ENCODE measurements around the gene CLEC9A.

CLEC9A gene

DNA sequence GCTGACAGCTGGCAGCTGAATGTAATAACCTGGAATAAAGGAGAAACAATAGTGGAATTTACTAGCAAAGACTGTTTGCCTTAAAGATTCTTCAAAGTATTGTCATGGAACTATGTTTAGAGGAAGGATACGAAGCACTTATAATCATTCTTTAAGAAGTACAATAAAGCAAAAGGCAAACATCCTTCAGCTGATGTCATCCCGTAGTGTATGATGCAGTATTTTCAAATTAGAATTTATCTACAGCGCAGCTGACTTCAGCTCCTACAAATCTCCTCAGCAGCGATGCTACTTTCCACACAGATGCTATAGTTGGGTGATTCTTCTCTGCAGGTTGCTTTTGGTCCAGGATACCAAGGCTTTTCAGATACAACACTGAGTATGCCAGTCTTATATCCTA lies 36.8 kb downstream of the CLEC9A start:
- no peak for ATAC-seq
- TF ChIP-seq, protein P1, sequence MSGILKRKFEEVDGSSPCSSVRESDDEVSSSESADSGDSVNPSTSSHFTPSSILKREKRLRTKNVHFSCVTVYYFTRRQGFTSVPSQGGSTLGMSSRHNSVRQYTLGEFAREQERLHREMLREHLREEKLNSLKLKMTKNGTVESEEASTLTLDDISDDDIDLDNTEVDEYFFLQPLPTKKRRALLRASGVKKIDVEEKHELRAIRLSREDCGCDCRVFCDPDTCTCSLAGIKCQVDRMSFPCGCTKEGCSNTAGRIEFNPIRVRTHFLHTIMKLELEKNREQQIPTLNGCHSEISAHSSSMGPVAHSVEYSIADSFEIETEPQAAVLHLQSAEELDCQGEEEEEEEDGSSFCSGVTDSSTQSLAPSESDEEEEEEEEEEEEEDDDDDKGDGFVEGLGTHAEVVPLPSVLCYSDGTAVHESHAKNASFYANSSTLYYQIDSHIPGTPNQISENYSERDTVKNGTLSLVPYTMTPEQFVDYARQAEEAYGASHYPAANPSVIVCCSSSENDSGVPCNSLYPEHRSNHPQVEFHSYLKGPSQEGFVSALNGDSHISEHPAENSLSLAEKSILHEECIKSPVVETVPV (CRISPR knock-in tag; IDR thresholded peaks at IDR 0.05) = no peak
- TF ChIP-seq GLIS3 (CRISPR knock-in tag; IDR thresholded peaks at IDR 0.05) = no peak
- TF ChIP-seq BACH2 (CRISPR knock-in tag; IDR thresholded peaks at IDR 0.05; ENCODE audit: borderline replicate concordance) = no peak
- TF ChIP-seq TCF4 (CRISPR knock-in tag; IDR thresholded peaks at IDR 0.05; ENCODE audit: borderline replicate concordance) = no peak
- TF ChIP-seq ZNF8 (CRISPR knock-in tag; IDR thresholded peaks at IDR 0.05) = no peak
- no peak for TF ChIP-seq ZFP30 (CRISPR knock-in tag; IDR thresholded peaks at IDR 0.05)
- TF ChIP-seq ZFP3 (CRISPR knock-in tag; IDR thresholded peaks at IDR 0.05) = no peak
- no peak for TF ChIP-seq ARNTL (CRISPR knock-in tag; IDR thresholded peaks at IDR 0.05; ENCODE audit: borderline replicate concordance, low read depth)
- TF ChIP-seq ZC3H10 (CRISPR knock-in tag; IDR thresholded peaks at IDR 0.05) = no peak
- TF ChIP-seq TSHZ2 (CRISPR knock-in tag; IDR thresholded peaks at IDR 0.05) = no peak
- no peak for TF ChIP-seq RARB (CRISPR knock-in tag; IDR thresholded peaks at IDR 0.05)
- no peak for TF ChIP-seq PPARA (CRISPR knock-in tag; IDR thresholded peaks at IDR 0.05; ENCODE audit: borderline replicate concordance)
- no peak for TF ChIP-seq PATZ1 (CRISPR knock-in tag; IDR thresholded peaks at IDR 0.05; ENCODE audit: borderline replicate concordance)
- no peak for TF ChIP-seq ESRRG (CRISPR knock-in tag; IDR thresholded peaks at IDR 0.05)
- TF ChIP-seq, protein P2, sequence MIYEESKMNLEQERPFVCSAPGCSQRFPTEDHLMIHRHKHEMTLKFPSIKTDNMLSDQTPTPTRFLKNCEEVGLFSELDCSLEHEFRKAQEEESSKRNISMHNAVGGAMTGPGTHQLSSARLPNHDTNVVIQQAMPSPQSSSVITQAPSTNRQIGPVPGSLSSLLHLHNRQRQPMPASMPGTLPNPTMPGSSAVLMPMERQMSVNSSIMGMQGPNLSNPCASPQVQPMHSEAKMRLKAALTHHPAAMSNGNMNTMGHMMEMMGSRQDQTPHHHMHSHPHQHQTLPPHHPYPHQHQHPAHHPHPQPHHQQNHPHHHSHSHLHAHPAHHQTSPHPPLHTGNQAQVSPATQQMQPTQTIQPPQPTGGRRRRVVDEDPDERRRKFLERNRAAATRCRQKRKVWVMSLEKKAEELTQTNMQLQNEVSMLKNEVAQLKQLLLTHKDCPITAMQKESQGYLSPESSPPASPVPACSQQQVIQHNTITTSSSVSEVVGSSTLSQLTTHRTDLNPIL (CRISPR knock-in tag; IDR thresholded peaks at IDR 0.05; ENCODE audit: low read depth) = no peak
- TF ChIP-seq SNAI2 (CRISPR knock-in tag; IDR thresholded peaks at IDR 0.05) = no peak
- no peak for TF ChIP-seq ZNF565 (CRISPR knock-in tag; conservative IDR thresholded peaks at IDR 0.05; ENCODE audit: low read depth)
- TF ChIP-seq ZNF70 (CRISPR knock-in tag; IDR thresholded peaks at IDR 0.05) = no peak

DNA sequence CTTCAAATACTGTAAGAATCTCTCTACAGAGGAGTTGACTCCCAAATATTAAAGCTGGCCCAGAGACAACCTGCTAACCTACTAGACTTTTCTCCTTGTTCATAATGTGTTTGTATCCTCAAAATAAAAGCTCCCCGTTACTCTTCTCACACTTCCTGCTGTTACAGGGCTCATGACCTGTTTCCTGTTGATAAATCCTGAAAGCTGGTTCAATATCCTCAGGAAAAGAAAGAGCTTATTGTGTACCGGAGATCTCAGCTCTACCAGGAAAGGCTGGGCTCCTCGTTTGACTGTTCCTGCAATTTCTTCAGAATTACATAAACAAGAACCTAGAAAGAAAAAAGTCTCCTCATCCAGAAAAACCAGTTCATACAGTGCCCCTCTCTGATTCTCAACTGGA lies 37.5 kb downstream of the CLEC9A start:
- TF ChIP-seq BACH2 (CRISPR knock-in tag; IDR thresholded peaks at IDR 0.05; ENCODE audit: borderline replicate concordance) (no peak), ZNF8 (CRISPR knock-in tag; IDR thresholded peaks at IDR 0.05) (no peak), ZNF70 (CRISPR knock-in tag; IDR thresholded peaks at IDR 0.05) (no peak), ZNF565 (CRISPR knock-in tag; conservative IDR thresholded peaks at IDR 0.05; ENCODE audit: low read depth) (no peak), CSDC2 (CRISPR knock-in tag; IDR thresholded peaks at IDR 0.05) (no peak), ESRRG (CRISPR knock-in tag; IDR thresholded peaks at IDR 0.05) (no peak), ZFP30 (CRISPR knock-in tag; IDR thresholded peaks at IDR 0.05) (no peak), GLIS3 (CRISPR knock-in tag; IDR thresholded peaks at IDR 0.05) (no peak), PPARA (CRISPR knock-in tag; IDR thresholded peaks at IDR 0.05; ENCODE audit: borderline replicate concordance) (no peak), RARB (CRISPR knock-in tag; IDR thresholded peaks at IDR 0.05) (no peak), ZFP3 (CRISPR knock-in tag; IDR thresholded peaks at IDR 0.05) (no peak), TSHZ2 (CRISPR knock-in tag; IDR thresholded peaks at IDR 0.05) (no peak)
- TF ChIP-seq, protein P2 (CRISPR knock-in tag; IDR thresholded peaks at IDR 0.05; ENCODE audit: low read depth) = no peak
- TF ChIP-seq, protein P1 (CRISPR knock-in tag; IDR thresholded peaks at IDR 0.05) = no peak
- TF ChIP-seq, protein P3, sequence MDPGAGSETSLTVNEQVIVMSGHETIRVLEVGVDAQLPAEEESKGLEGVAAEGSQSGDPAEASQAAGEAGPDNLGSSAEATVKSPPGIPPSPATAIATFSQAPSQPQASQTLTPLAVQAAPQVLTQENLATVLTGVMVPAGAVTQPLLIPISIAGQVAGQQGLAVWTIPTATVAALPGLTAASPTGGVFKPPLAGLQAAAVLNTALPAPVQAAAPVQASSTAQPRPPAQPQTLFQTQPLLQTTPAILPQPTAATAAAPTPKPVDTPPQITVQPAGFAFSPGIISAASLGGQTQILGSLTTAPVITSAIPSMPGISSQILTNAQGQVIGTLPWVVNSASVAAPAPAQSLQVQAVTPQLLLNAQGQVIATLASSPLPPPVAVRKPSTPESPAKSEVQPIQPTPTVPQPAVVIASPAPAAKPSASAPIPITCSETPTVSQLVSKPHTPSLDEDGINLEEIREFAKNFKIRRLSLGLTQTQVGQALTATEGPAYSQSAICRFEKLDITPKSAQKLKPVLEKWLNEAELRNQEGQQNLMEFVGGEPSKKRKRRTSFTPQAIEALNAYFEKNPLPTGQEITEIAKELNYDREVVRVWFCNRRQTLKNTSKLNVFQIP (CRISPR knock-in tag; IDR thresholded peaks at IDR 0.05; ENCODE audit: borderline replicate concordance, low read depth) = no peak
- ATAC-seq = no peak
